OCI-LY7 (cell line): Measurements from ENCODE around the gene C12orf76. TPM values are rescaled to one million over a fixed set of nuclear protein-coding genes. Genes with fewer than 3 reads are reported as not detected.
"Not testable (repeated sequence)": the region's sequence is repeated elsewhere in the genome, so short reads cannot be mapped to it uniquely, and the experiment has no call there.

ENCODE experiments used
- BruUV-seq: library from RNA; stranded (reverse); fragments of 400-500 nt; replicated peaks from 2 replicates; lab custom pipeline; 2021; lab: Mats Ljungman, UMichigan
- CTCF ChIA-PET: fragments of 300-600 bp; sonication (Branson Sonifier 250); formaldehyde crosslinking; loops from one replicate; lab custom pipeline; 2022; ENCODE audit warnings: antibody characterized with exemption; ENCODE audit not compliant: unreplicated experiment; lab: Charles Lee
- POLR2A ChIA-PET: fragments of 300-600 bp; sonication (Branson Sonifier 250); formaldehyde crosslinking; loops from one replicate; lab custom pipeline; 2022; ENCODE audit warnings: antibody characterized with exemption; lab: Charles Lee
- DNase-seq: peaks from one replicate; pipeline ENCODE4 v3.0.0-alpha.2; 2015; ENCODE audit warnings: low spot score
- H2AFZ ChIP-seq: fragments of 200-600 bp; sonication (generic), shearing (Covaris generic); 2 replicates; pipeline ENCODE4 v1.6.1; 2014; ENCODE audit warnings: mild to moderate bottlenecking, antibody characterized with exemption, low read length, moderate library complexity
- H3K27ac ChIP-seq: fragments of 200-600 bp; sonication (generic); 2 replicates; pipeline ENCODE4 v1.5.1; 2014; ENCODE audit warnings: mixed run types, low read depth, mild to moderate bottlenecking, moderate library complexity, low read length, inconsistent platforms; ENCODE audit not compliant: poor library complexity, severe bottlenecking
- H3K36me3 ChIP-seq: fragments of 200-600 bp; sonication (generic); 2 replicates; pipeline ENCODE4 v1.6.1; 2014; ENCODE audit warnings: mild to moderate bottlenecking, antibody characterized with exemption, low read length, moderate library complexity, mixed read lengths; ENCODE audit not compliant: insufficient read depth
- H3K4me1 ChIP-seq: fragments of 200-600 bp; sonication (generic); 2 replicates; pipeline ENCODE4 v1.5.1; 2014; ENCODE audit warnings: mild to moderate bottlenecking, low read length; ENCODE audit not compliant: insufficient read depth, poor library complexity, severe bottlenecking
- H3K4me2 ChIP-seq: fragments of 200-600 bp; sonication (generic); 2 replicates; pipeline ENCODE4 v1.6.1; 2014; ENCODE audit warnings: mild to moderate bottlenecking, low read length
- H3K4me3 ChIP-seq: fragments of 200-600 bp; sonication (generic); 2 replicates; pipeline ENCODE4 v1.5.1; 2014; ENCODE audit warnings: mild to moderate bottlenecking, low read depth, low read length; ENCODE audit not compliant: poor library complexity, severe bottlenecking
- H3K79me2 ChIP-seq: fragments of 200-600 bp; sonication (generic); 2 replicates; pipeline ENCODE4 v1.6.1; 2016; ENCODE audit warnings: low read depth, mild to moderate bottlenecking, low read length, moderate library complexity, mixed read lengths; ENCODE audit not compliant: insufficient read depth
- H3K9me2 ChIP-seq: fragments of 200-600 bp; sonication (generic); 2 replicates; pipeline ENCODE4 v1.6.1; 2016; ENCODE audit warnings: mild to moderate bottlenecking, low read length, mixed read lengths; ENCODE audit not compliant: insufficient read depth
- H3K9me3 ChIP-seq: fragments of 200-600 bp; sonication (generic); 2 replicates; pipeline ENCODE4 v1.6.1; 2014; ENCODE audit warnings: mild to moderate bottlenecking, mixed run types, low read length, mixed read lengths
- H4K20me1 ChIP-seq: fragments of 200-600 bp; sonication (generic); 2 replicates; pipeline ENCODE4 v1.6.1; 2014; ENCODE audit warnings: mild to moderate bottlenecking, antibody characterized with exemption, low read length, moderate library complexity, mixed read lengths; ENCODE audit not compliant: insufficient read depth
- CTCF ChIP-seq: fragments of 200-600 bp; sonication (generic); conservative IDR thresholded peaks from 2 replicates; pipeline ENCODE4 v1.5.1; 2014; ENCODE audit warnings: mild to moderate bottlenecking, antibody characterized with exemption, low read length, moderate library complexity, mixed read lengths
- EZH2phosphoT487 ChIP-seq: fragments of 200-600 bp; sonication (generic); IDR thresholded peaks from 2 replicates; pipeline ENCODE4 v1.6.1; 2018; ENCODE audit warnings: low read depth, borderline replicate concordance, mild to moderate bottlenecking, mixed run types, antibody characterized with exemption, low read length, moderate library complexity, mixed read lengths
- intact Hi-C: fragments of 100-400 bp; cut with micrococcal nuclease; formaldehyde crosslinking; loops from one replicate; pipeline ENCODE4 v1.10.0; 2022; ENCODE audit not compliant: unreplicated experiment
- total RNA-seq, 2 experiments: library from RNA; depleted of rRNA in 1 of 2; stranded (reverse); fragments of >200 nt in 1 of 2; shearing (Covaris generic) in 1 of 2; gene quantifications; 2 replicates each; pipeline ENCODE4 v1.2.3, GENCODE V29; 2014 to 2022

Gene C12orf76
- total RNA-seq, 2 experiments from 2014 or later = 24.4 to 36.6 TPM

GRCh38 chr12:110071967-110072366, 23.6 kb upstream of the C12orf76 start:
- H3K4me1 ChIP-seq = peaks cover 19% of the 10 kb centered on the region
- no peak overlapping the region for H3K4me3 ChIP-seq
- H3K4me2 ChIP-seq = no peak overlapping the region
- no TSS peak for BruUV-seq
- DNase-seq = no peak
- H3K36me3 ChIP-seq = no peaks in the 10 kb centered on the region
- H3K9me2 ChIP-seq = no peaks in the 10 kb centered on the region
- no peak overlapping the region for H2AFZ ChIP-seq
- no peaks in the 10 kb centered on the region for H3K79me2 ChIP-seq
- H4K20me1 ChIP-seq = no peaks in the 10 kb centered on the region
- TF ChIP-seq EZH2phosphoT487 (no peak), CTCF (no peak)
- intact Hi-C loops = no loop called here
- no peak overlapping the region for H3K27ac ChIP-seq
- H3K9me3 ChIP-seq = no peaks in the 10 kb centered on the region
- ChIA-PET CTCF (no interaction called here), POLR2A (interaction anchor here (0.7 to 0.8 kb wide), 2 partner anchors 11 to 12 kb away, joined by 3 read pairs; no protein-coding TSS in a partner anchor)

- CTCF ChIA-PET = no interaction called here
- Histone ChIP-seq H3K9me2 (no peaks in the 10 kb centered on the region), H3K4me2 (no peak overlapping the region), H3K36me3 (no peaks in the 10 kb centered on the region), H3K4me1 (peaks cover 19% of the 10 kb centered on the region), H3K27ac (no peak overlapping the region), H3K79me2 (no peaks in the 10 kb centered on the region), H2AFZ (no peak overlapping the region), H4K20me1 (no peaks in the 10 kb centered on the region), H3K4me3 (no peak overlapping the region), H3K9me3 (no peaks in the 10 kb centered on the region)
- BruUV-seq = no TSS peak
- POLR2A ChIA-PET = interaction anchor here (0.7 to 0.8 kb wide), 2 partner anchors 12 kb away, joined by 3 read pairs; no protein-coding TSS in a partner anchor
- intact Hi-C loops = no loop called here
- no peak for DNase-seq
- TF ChIP-seq CTCF (no peak), EZH2phosphoT487 (no peak)
Observed at GRCh38 chr12:110071504-110071903, 23.2 kb upstream of the C12orf76 start.

GRCh38 chr12:110068654-110069053, 20.3 kb upstream of the C12orf76 start:
- no peaks in the 10 kb centered on the region for H3K36me3 ChIP-seq
- no peak for DNase-seq
- H3K9me2 ChIP-seq = no peaks in the 10 kb centered on the region
- ChIA-PET POLR2A (interaction anchor here (1.0 kb wide), 1 partner anchor 15 kb away, joined by 3 read pairs; no protein-coding TSS in a partner anchor), CTCF (no interaction called here)
- no peaks in the 10 kb centered on the region for H3K9me3 ChIP-seq
- no peak overlapping the region for H3K4me2 ChIP-seq
- no TSS peak for BruUV-seq
- TF ChIP-seq CTCF (no peak), EZH2phosphoT487 (no peak)
- H3K79me2 ChIP-seq = no peaks in the 10 kb centered on the region
- H3K4me3 ChIP-seq = no peak overlapping the region
- intact Hi-C loops = no loop called here
- H3K4me1 ChIP-seq = peaks cover 13% of the 10 kb centered on the region
- H2AFZ ChIP-seq = no peak overlapping the region
- H3K27ac ChIP-seq = no peak overlapping the region
- H4K20me1 ChIP-seq = no peaks in the 10 kb centered on the region

- H2AFZ ChIP-seq, H3K9me3 ChIP-seq, H3K4me2 ChIP-seq, H3K9me2 ChIP-seq, H3K79me2 ChIP-seq, DNase-seq, H4K20me1 ChIP-seq, CTCF ChIA-PET, POLR2A ChIA-PET, H3K27ac ChIP-seq, H3K36me3 ChIP-seq, H3K4me3 ChIP-seq, BruUV-seq, H3K4me1 ChIP-seq, intact Hi-C loops: not testable (repeated sequence)
Observed at GRCh38 chr12:110068115-110068514, 19.8 kb upstream of the C12orf76 start.
